Astrocyte (in vitro differentiated cells and primary cell): Measurements from ENCODE around the gene DNAJB1. TPM values are rescaled to one million over a fixed set of nuclear protein-coding genes. Genes with fewer than 3 reads are reported as not detected.

ENCODE experiments used
- DNase-seq: peaks from one replicate; pipeline ENCODE4 v3.0.0-alpha.2; 2010; ENCODE audit warnings: low read depth
- FAIRE-seq: peaks from 2 replicates; lab custom pipeline; 2011; peaks lifted over from hg19 to GRCh38; lab: Jason Lieb, UNC
- H2AFZ ChIP-seq: 2 replicates; pipeline ENCODE4 v1.6.0; 2012; ENCODE audit warnings: low read depth, low read length, inconsistent platforms
- H3K27ac ChIP-seq: 2 replicates; pipeline ENCODE4 v1.5.1; 2011; ENCODE audit warnings: low read depth, low read length, inconsistent platforms
- H3K27me3 ChIP-seq: 2 replicates; pipeline ENCODE4 v1.6.0; 2011; ENCODE audit warnings: low read length, inconsistent platforms; ENCODE audit not compliant: insufficient read depth
- H3K36me3 ChIP-seq: 2 replicates; pipeline ENCODE4 v1.5.1; 2011; ENCODE audit warnings: low read length, inconsistent platforms; ENCODE audit not compliant: insufficient read depth
- H3K4me1 ChIP-seq: 2 replicates; pipeline ENCODE4 v1.5.1; 2011; ENCODE audit warnings: low read length, inconsistent platforms; ENCODE audit not compliant: insufficient read depth
- H3K4me2 ChIP-seq: 2 replicates; pipeline ENCODE4 v1.6.0; 2012; ENCODE audit warnings: low read length, inconsistent platforms
- H3K4me3 ChIP-seq: 2 replicates; pipeline ENCODE4 v1.5.1; 2011; ENCODE audit warnings: low read depth, mild to moderate bottlenecking, low read length, inconsistent platforms; ENCODE audit not compliant: insufficient read depth
- H3K79me2 ChIP-seq: 2 replicates; pipeline ENCODE4 v1.6.0; 2012; ENCODE audit warnings: mild to moderate bottlenecking, low read length, inconsistent platforms; ENCODE audit not compliant: insufficient read depth
- H3K9ac ChIP-seq: 2 replicates; pipeline ENCODE4 v1.6.0; 2012; ENCODE audit warnings: mild to moderate bottlenecking, low read length, inconsistent platforms
- H3K9me3 ChIP-seq: 2 replicates; pipeline ENCODE4 v1.5.1; 2012; ENCODE audit warnings: low read depth, mild to moderate bottlenecking, low read length, inconsistent platforms; ENCODE audit not compliant: insufficient read depth
- H4K20me1 ChIP-seq: 2 replicates; pipeline ENCODE4 v1.6.0; 2012; ENCODE audit warnings: low read length, inconsistent platforms; ENCODE audit not compliant: insufficient read depth
- H3K27ac Mint-ChIP-seq: one replicate; pipeline ENCODE4 v1.8.0; 2021; ENCODE audit warnings: mild to moderate bottlenecking, mixed read lengths; ENCODE audit not compliant: unreplicated experiment
- H3K27me3 Mint-ChIP-seq: one replicate; pipeline ENCODE4 v1.8.0; 2021; ENCODE audit warnings: low read depth, mixed read lengths; ENCODE audit not compliant: unreplicated experiment
- H3K36me3 Mint-ChIP-seq: one replicate; pipeline ENCODE4 v1.8.0; 2021; ENCODE audit warnings: low read depth, mixed read lengths; ENCODE audit not compliant: unreplicated experiment
- H3K4me1 Mint-ChIP-seq: one replicate; pipeline ENCODE4 v1.8.0; 2021; ENCODE audit warnings: low read depth, mixed read lengths; ENCODE audit not compliant: unreplicated experiment
- H3K4me3 Mint-ChIP-seq: one replicate; pipeline ENCODE4 v1.8.0; 2021; ENCODE audit warnings: mild to moderate bottlenecking, moderate library complexity, mixed read lengths; ENCODE audit not compliant: unreplicated experiment
- H3K9me3 Mint-ChIP-seq: one replicate; pipeline ENCODE4 v1.8.0; 2021; ENCODE audit warnings: mild to moderate bottlenecking, mixed read lengths; ENCODE audit not compliant: unreplicated experiment
- EZH2 ChIP-seq: IDR thresholded peaks from 2 replicates; pipeline ENCODE4 v1.6.1; 2012; ENCODE audit warnings: mild to moderate bottlenecking, low read length, inconsistent platforms; ENCODE audit not compliant: insufficient read depth
- total RNA-seq: library from RNA; stranded (reverse); gene quantifications from 2 replicates; pipeline ENCODE4 v1.2.1, GENCODE V29; 2021
- TF ChIP-seq, protein P1 (sequence below): IDR thresholded peaks from 2 replicates; pipeline ENCODE4 v1.5.1; 2011; ENCODE audit warnings: low read depth, mild to moderate bottlenecking, inconsistent platforms, low read length, moderate library complexity; ENCODE audit not compliant: insufficient read depth

Gene DNAJB1
- total RNA-seq, 1 donor from 2014 or later, result 105 TPM

DNA sequence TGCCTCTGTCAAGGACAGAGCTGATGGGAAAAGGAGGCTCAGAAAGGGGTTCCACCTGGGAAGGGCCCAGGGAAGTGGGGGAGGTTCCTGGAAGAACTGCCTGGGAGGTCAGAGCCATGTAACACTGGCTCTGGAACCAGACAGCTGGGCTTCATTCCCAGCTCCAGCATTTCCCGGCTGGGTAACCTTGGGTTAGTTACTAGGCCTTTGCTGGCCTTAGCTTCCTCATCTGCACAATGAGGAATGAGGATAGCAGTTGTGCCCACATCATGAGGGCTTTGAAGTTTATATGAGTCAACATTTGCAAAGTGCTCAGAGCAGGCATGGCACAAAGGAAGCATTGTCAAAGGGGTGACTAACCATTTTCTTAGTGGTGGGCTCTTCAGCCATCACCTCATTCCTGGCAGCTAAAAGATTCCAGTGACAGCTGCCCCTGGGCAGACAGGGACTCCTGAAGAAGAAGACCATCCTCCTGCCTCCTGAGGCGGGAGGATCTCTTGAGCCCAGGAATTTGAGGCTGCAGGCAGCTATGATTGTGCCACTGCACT is 1.7 kb upstream of the DNAJB1 start:
- no peak overlapping the region for H3K4me3 Mint-ChIP-seq
- Histone ChIP-seq H3K27ac (peak overlapping the region; percentile 86), H3K4me2 (peak overlapping the region; percentile 28), H2AFZ (no peak overlapping the region), H4K20me1 (peaks cover 27% of the 10 kb centered on the region), H3K4me3 (no peak overlapping the region), H3K9me3 (no peaks in the 10 kb centered on the region), H3K36me3 (peaks cover 15% of the 10 kb centered on the region), H3K9ac (peak overlapping the region; percentile 56), H3K27me3 (no peaks in the 10 kb centered on the region), H3K79me2 (peaks cover 32% of the 10 kb centered on the region), H3K4me1 (peaks cover 34% of the 10 kb centered on the region)
- peaks cover 32% of the 10 kb centered on the region for H3K4me1 Mint-ChIP-seq
- H3K36me3 Mint-ChIP-seq, result peaks cover 18% of the 10 kb centered on the region
- TF ChIP-seq, protein P1, sequence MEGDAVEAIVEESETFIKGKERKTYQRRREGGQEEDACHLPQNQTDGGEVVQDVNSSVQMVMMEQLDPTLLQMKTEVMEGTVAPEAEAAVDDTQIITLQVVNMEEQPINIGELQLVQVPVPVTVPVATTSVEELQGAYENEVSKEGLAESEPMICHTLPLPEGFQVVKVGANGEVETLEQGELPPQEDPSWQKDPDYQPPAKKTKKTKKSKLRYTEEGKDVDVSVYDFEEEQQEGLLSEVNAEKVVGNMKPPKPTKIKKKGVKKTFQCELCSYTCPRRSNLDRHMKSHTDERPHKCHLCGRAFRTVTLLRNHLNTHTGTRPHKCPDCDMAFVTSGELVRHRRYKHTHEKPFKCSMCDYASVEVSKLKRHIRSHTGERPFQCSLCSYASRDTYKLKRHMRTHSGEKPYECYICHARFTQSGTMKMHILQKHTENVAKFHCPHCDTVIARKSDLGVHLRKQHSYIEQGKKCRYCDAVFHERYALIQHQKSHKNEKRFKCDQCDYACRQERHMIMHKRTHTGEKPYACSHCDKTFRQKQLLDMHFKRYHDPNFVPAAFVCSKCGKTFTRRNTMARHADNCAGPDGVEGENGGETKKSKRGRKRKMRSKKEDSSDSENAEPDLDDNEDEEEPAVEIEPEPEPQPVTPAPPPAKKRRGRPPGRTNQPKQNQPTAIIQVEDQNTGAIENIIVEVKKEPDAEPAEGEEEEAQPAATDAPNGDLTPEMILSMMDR, result no peak
- no peak for TF ChIP-seq EZH2
- H3K27ac Mint-ChIP-seq, result peak overlapping the region; percentile 96
- DNase-seq (peak; percentile 80), FAIRE-seq (no peak)
- H3K27me3 Mint-ChIP-seq, result no peaks in the 10 kb centered on the region
- H3K9me3 Mint-ChIP-seq, result peaks cover 1% of the 10 kb centered on the region

DNA sequence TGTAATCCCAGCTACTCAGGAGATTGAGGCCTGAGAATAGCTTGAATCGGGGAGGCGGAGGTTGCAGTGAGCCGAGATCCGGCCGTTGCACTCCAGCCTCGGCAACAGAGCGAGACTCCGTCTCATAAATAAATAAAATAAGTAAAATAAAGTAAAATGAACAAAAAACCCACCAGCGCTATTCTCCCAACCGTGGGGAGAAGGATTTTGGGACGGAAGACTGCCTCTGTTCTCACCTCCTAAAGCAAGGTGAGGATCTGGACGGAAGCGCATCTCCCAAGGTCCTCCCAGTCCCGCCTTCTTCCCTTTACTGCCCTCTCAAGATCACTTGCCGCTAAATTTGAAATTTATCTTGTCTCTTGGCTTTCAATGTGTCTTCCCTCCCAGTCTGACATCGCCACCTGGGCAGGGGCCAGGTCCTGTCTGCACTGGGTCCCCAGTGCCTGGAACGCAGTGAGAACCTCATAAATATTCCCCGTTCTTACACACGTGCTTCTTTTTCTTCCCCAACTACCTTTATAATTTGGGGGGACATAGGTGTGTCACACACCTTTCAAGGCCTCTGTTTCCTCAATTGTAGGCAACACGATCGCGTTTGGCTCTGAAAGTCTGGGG is 1.2 kb upstream of the DNAJB1 start:
- Histone ChIP-seq H3K27ac (peak overlapping the region; percentile 86), H3K4me3 (no peak overlapping the region), H3K27me3 (no peaks in the 10 kb centered on the region), H3K9me3 (no peaks in the 10 kb centered on the region), H4K20me1 (peaks cover 33% of the 10 kb centered on the region), H2AFZ (no peak overlapping the region), H3K79me2 (peaks cover 38% of the 10 kb centered on the region), H3K9ac (peak overlapping the region; percentile 56), H3K4me2 (peak overlapping the region; percentile 28), H3K36me3 (peaks cover 21% of the 10 kb centered on the region), H3K4me1 (peaks cover 34% of the 10 kb centered on the region)
- H3K9me3 Mint-ChIP-seq, result peaks cover 1% of the 10 kb centered on the region
- TF ChIP-seq, protein P1, result no peak
- TF ChIP-seq EZH2, result no peak
- H3K4me3 Mint-ChIP-seq, result peak overlapping the region; percentile 78
- no peaks in the 10 kb centered on the region for H3K27me3 Mint-ChIP-seq
- H3K4me1 Mint-ChIP-seq, result peaks cover 37% of the 10 kb centered on the region
- H3K27ac Mint-ChIP-seq, result peak overlapping the region; percentile 96
- peaks cover 23% of the 10 kb centered on the region for H3K36me3 Mint-ChIP-seq
- DNase-seq (no peak), FAIRE-seq (no peak)

DNA sequence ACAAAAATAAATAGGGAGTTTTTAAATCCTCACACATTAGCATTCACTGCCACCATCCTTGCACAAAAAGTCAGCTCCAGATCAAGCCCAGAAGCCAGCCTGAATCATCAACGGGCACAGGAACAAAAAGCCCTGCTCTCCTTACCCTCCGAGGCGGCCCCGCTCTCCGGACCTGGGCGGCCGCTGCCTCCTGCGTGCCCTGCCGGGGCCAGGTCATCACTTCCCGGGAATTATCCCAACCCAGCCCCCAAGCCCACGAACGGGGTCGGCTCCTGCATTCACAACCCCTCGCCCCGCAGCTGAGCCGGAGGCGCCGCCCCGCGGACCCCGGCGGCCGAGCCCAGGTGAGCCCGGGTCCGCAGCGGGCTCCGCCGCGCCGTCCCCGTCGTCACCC is 754 bp downstream of the DNAJB1 start:
- Mint-ChIP-seq H3K27me3 (no peaks in the 10 kb centered on the region), H3K4me3 (peak overlapping the region; percentile 89), H3K36me3 (peaks cover 23% of the 10 kb centered on the region), H3K9me3 (peaks cover 1% of the 10 kb centered on the region), H3K27ac (peak overlapping the region; percentile 85), H3K4me1 (peaks cover 33% of the 10 kb centered on the region)
- H3K79me2 ChIP-seq, result peaks cover 42% of the 10 kb centered on the region
- no peak overlapping the region for H2AFZ ChIP-seq
- no peaks in the 10 kb centered on the region for H3K9me3 ChIP-seq
- TF ChIP-seq EZH2, result no peak
- TF ChIP-seq, protein P1, result no peak
- H3K4me1 ChIP-seq, result peaks cover 31% of the 10 kb centered on the region
- no peak for FAIRE-seq
- peak overlapping the region; percentile 91 for H3K4me3 ChIP-seq
- H3K27ac ChIP-seq, result peak overlapping the region; percentile 89
- peaks cover 39% of the 10 kb centered on the region for H4K20me1 ChIP-seq
- H3K27me3 ChIP-seq, result no peaks in the 10 kb centered on the region
- H3K4me2 ChIP-seq, result peak overlapping the region; percentile 96
- H3K36me3 ChIP-seq, result peaks cover 24% of the 10 kb centered on the region
- peak overlapping the region; percentile 96 for H3K9ac ChIP-seq
- no peak for DNase-seq
